ENCODE data around the gene NFIA. TPM values are rescaled to one million over a fixed set of nuclear protein-coding genes. Genes with fewer than 3 reads are reported as not detected.

Gene NFIA
- total RNA-seq, 4 donors from 2014 or later, result 68.2 to 172 (median 101) TPM

- TF ChIP-seq CTCF (IDR thresholded peaks at IDR 0.05; ENCODE audit: low read depth), result no peak
Observed at GRCh38 chr1:61273861-61274260, 191.5 kb downstream of the NFIA start.

- TF ChIP-seq CTCF (IDR thresholded peaks at IDR 0.05; ENCODE audit: low read depth), result no peak
Observed at GRCh38 chr1:61274939-61275338, 192.6 kb downstream of the NFIA start.

GRCh38 chr1:61276246-61276645 is 193.9 kb downstream of the NFIA start:
- no peak for TF ChIP-seq CTCF (IDR thresholded peaks at IDR 0.05; ENCODE audit: low read depth)

GRCh38 chr1:61277121-61277690 is 194.8 kb downstream of the NFIA start:
- TF ChIP-seq CTCF (IDR thresholded peaks at IDR 0.05; ENCODE audit: low read depth), result no peak

GRCh38 chr1:61278966-61279365 is 196.6 kb downstream of the NFIA start:
- no peak for TF ChIP-seq CTCF (IDR thresholded peaks at IDR 0.05; ENCODE audit: low read depth)

- TF ChIP-seq CTCF (IDR thresholded peaks at IDR 0.05; ENCODE audit: low read depth), result no peak
Observed at GRCh38 chr1:61279570-61279969, 197.2 kb downstream of the NFIA start.

- no peak for TF ChIP-seq CTCF (IDR thresholded peaks at IDR 0.05; ENCODE audit: low read depth)
Observed at GRCh38 chr1:61280452-61280851, 198.1 kb downstream of the NFIA start.

All from subcutaneous adipose tissue (tissue), 4 donors.